ENCODE results near the gene E2F4.
A peak's percentile ranks its signal among the peaks of the same experiment; 100 is the strongest.

E2F4 gene

GRCh38 chr16:67174706-67175231 is 17.2 kb upstream of the E2F4 start:
- no peak for DNase-seq

GRCh38 chr16:67176662-67177061 is 15.3 kb upstream of the E2F4 start:
- DNase-seq, result no peak

GRCh38 chr16:67177743-67178699 is 13.9 kb upstream of the E2F4 start:
- peak in 1 of 2 experiments; percentile 27 for DNase-seq

DNA sequence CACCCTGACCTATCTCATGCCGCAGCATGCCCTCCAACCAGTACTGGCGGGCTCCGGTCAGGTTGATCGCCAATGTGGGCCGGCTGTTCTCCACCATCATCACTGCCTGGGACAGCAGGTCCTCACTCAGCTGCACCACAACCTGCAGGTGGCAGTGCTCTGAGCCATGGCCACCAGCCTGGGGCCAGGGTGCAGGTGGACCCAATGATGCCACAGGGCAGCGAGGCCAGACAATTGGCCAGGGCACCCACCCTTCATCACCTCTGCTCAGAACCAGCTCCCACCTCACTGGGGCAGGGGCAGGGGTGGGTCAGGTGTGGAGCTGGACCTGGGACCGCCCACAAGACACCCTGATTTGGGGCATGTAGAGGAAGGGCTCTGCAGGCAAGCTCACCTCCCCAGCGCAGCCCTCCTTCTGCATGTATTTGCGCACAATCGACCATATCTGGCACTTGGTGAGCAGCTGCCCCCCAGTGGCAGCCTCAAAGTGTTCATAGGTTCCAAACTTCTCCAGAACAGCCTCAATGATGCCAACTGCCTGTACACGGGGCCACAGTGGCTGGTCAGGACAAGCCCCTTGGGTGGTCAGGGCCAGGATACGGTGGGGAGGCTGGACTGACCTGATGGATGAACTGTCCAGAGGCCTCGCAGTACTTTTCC is 12.4 kb upstream of the E2F4 start:
- no peak for DNase-seq

DNA sequence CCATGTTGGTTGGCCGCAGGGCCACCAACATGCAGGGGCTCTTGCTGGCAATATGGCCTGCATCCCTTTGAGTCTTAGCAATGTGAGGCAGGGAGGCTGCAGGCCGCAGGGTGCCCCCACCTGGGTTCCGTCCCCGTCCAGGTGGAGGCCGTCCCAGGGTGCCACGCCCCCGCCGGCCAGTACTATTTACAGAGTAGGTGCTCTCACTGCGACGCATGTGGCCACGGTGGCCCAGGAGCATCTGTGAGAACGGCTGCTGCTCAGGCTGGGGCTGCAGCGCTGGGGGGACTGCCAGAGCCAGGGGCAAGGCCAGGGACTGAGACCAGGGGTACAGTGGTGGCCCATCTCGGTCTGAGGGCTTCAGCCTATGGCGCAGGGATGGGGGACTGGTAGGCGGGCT is 11.8 kb upstream of the E2F4 start:
- DNase-seq, result no peak

DNA sequence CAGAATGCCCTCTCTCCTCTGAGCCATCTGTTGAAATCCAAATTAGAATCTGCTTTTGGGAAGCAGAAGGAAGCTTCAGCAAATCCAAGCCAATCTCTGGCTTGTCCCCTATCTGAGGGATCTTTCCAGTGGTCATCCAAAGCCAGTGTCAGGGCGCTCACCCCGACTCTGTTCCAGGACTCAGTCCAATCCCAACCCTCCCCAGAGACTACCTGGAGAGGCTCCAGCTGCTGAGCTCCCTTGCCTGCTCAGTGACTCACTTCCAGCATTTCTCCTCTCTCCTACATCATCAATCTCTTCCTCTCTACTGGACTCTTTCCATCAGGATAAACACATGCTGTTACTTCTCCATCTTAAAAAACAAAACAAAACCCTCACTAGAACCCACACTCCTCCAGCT is 10.6 kb upstream of the E2F4 start:
- no peak for DNase-seq

DNA sequence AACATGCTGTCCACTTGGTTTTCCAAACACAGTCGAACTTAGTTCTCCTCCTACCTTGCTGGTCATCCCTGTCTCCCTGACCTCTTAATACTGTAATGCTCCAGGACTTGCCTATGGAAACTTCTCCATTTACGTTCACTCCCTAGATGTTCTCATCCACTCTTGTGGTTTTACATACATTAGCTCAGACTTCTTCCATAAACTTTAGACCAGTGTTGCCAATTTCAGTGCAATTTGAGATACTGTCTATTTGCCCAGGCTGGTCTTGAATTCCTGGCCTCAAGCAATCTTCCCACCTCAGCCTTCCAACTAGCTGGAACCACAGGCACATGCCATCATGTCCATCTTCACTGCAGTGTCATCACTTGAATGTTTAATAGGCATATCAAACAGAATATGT is 9.7 kb upstream of the E2F4 start:
- DNase-seq, result no peak

DNA sequence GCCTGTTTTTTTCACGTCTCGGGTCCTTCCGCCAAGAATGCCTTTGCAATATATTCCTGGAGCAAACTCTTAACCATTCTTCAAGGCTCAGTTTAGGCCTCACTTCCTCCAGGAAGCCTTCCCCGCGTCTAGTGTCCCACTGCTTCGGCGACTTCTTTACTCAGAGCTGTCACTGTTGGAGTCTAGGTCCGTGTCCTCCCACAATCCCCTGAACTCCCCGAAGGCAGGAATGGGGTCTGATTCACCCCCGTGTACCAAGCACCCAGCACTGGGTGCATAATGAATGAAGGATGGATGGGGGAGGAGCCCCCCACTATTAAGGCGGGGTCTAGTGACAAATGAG is 8.7 kb upstream of the E2F4 start:
- DNase-seq, result no peak

- peak; percentile 90 to 98 for DNase-seq
Measured at GRCh38 chr16:67183627-67184452, 8.1 kb upstream of the E2F4 start, which contains the start of gene MATCAP1. Gene MATCAP1, minus strand, starts transcription at chr16:67183963. Its CDS starts 3,353 bp downstream, at chr16:67180610.

DNA sequence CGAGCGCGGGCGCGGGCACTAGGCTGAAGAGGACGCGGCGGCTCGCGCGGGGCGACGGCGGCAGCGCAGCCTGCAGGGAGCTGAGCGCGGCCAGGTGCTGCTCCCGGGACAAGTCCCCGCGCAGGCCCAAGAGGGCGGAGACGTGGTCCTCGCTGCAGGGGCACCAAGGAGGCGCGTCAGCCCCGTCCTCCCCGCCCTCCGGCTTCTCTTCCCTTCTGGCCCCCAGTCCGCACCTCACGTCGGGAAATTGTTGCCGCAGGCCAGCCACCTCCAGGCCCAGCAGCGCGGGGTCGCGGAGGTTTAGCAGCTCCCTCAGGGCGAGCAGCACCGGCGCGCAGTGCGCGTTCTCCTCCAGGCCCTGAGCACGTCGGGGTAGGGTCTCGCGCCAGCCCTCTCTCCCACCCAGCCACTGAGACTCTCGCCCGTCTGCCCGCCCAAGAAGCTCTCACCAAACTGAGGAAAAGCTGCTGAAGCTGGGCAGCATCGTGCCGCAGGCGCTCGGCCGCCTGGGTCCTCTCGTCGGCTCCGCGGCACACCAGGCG is 7.4 kb upstream of the E2F4 start:
- no peak for DNase-seq

DNA sequence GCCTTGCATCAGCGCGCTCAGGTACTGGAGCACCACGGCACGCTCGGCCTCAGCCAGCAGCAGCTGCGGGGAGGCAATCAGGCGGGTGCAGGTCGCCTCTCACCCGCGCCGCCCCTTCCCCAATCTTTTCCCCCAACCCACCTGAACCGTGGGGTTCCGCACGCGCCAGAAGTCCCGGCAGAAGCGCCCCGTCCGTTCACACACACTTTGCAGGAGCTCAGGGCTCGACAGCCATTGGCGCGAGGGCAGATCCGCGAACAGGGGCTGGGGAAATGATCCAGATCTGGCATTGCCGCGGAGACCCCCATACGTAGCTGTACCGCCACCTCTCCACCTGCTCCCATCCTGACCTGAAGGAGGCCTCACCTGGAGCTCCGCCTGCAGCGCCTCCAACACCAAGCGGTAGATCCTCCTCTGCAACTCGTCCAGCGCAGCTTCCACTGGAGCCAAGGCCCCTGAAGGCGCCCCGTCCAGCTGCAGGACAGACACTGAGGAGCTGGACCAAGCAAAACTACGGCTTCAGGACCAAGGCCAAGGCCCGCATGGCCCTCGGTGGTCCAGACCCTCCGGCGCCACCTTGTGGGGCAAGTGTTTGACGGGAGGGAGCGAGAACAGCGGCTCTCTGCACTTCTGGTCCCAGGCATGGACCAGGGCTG is 6.8 kb upstream of the E2F4 start:
- DNase-seq, result peak in 1 of 2 experiments; percentile 72

DNA sequence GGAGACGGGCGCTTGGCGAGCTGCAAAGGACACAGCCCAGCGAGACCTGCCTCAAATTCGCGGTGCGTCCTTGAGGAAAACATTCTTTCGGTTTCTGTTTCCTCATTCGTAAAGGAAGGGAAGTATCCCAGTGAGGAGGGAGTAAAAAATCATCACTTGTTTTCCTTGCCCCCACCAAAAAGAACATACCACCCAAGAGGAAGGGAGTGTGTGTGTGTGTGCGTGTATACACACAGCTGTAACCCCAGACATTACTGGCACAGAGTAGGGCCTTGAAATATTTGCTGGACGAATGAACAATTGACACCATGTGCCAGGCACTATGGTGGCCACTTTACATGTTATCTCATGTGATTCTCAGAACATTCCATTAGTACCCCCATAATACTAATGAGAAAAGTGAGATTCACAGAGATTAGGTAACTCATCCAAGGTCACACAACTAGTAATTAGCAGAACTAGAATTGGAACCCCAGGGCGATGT is 6.3 kb upstream of the E2F4 start:
- no peak for DNase-seq

- DNase-seq, result no peak
Measured at GRCh38 chr16:67186550-67186950, 5.4 kb upstream of the E2F4 start.

GRCh38 chr16:67187175-67187890 is 4.6 kb upstream of the E2F4 start:
- no peak for DNase-seq

DNA sequence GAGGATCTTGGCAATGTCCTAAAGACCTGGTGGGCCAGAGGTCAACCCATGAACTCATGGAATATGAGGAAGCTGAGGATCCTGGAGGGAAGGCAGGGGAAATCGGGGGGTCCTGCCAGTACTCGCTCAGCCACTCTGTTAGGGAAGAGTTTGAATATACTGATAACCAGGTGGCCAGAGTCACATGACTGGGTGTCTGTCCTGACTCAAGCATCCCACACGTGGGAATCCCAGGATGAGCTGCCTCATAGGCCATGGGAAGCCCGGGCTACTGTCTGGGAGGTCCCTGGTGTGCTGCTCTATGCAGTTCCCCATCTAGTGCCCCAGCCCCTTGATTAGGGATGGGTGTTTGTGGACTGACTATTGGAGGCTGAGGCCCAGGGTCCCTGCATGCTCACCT is 3.6 kb upstream of the E2F4 start:
- DNase-seq, result no peak

DNA sequence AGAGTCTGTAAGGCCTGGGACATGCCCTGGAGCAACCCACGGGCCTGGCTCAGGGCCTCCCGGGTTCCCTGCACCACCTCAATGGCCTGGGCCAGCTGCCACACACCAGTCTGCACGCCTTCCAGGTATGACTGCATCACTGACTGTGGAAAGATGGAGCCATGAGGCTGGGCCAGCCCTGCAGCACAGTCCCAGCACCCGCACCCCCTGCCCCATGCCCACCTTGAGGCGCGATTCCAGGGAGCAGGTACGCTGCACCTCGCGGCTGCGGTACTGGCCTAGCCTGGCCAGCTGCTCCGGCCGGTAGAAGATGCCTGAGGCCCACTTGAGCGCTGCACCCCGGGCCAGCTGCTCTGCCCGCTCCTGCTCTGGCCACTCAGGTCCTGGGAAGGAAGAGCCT is 3.2 kb upstream of the E2F4 start:
- no peak for DNase-seq

GRCh38 chr16:67190041-67190440 is 1.9 kb upstream of the E2F4 start, which contains the start of gene EXOC3L1:
Gene EXOC3L1, minus strand, starts transcription at chr16:67190136. Its CDS starts 460 bp downstream, at chr16:67189676.
- no peak for DNase-seq

GRCh38 chr16:67190448-67191399 is 1.2 kb upstream of the E2F4 start:
- DNase-seq, result no peak

- no peak for DNase-seq
Measured at GRCh38 chr16:67191411-67191994, 452 bp upstream of the E2F4 start.

Data from SW 1271 (cell line).